Colonic mucosa (tissue), 4 donors: ENCODE data around the gene KCNIP4. TPM values are rescaled to one million over a fixed set of nuclear protein-coding genes. Genes with fewer than 3 reads are reported as not detected.

ENCODE experiments used
- DNase-seq: peaks from one replicate; pipeline ENCODE4 v3.0.0-alpha.2; 2020
- H3K27ac ChIP-seq: fragments of 200-600 bp; one replicate; pipeline ENCODE4 v1.8.0; 2021
- H3K27me3 ChIP-seq: fragments of 200-600 bp; one replicate; pipeline ENCODE4 v1.8.0; 2021
- H3K36me3 ChIP-seq: fragments of 200-600 bp; one replicate; pipeline ENCODE4 v1.8.0; 2021
- H3K4me1 ChIP-seq: fragments of 200-600 bp; one replicate; pipeline ENCODE4 v1.8.0; 2021; ENCODE audit warnings: mild to moderate bottlenecking
- H3K4me3 ChIP-seq: fragments of 200-600 bp; one replicate; pipeline ENCODE4 v1.8.0; 2021
- H3K9ac ChIP-seq, 2 donors: one replicate each; pipeline ENCODE4 v1.7.0; 2013; ENCODE audit warnings: control low read depth in 2 of 2, low read depth in 2 of 2, low read length in 2 of 2
- H3K9me3 ChIP-seq: fragments of 200-600 bp; one replicate; pipeline ENCODE4 v1.8.0; 2021
- intact Hi-C: fragments of 100-400 bp; cut with DNase I; formaldehyde crosslinking; loops from one replicate; pipeline ENCODE4 v1.14.1; 2022
- total RNA-seq, 2 donors: library from RNA; stranded (reverse); fragmentation: NEBNext Ultra II Directional in 1 of 2; extraction: Animal tissue kit (Norgen Biotek cat#: 25700) in 1 of 2; gene quantifications; one replicate each; pipeline ENCODE4 v1.2.1, GENCODE V29; 2021
- TF ChIP-seq, protein P1 (sequence below): fragments of 200-600 bp; IDR thresholded peaks from one replicate; pipeline ENCODE4 v1.8.0; 2022; ENCODE audit warnings: antibody characterized with exemption, mild to moderate bottlenecking
- donor health status: healthy.
- donor health status: DM: no; HTN: no; CAD: no.
- donor health status: DM: no; HTN: no; CAD: no.

The KCNIP4 gene
- total RNA-seq, 2 donors from 2014 or later, result 0.67 to 1.2 TPM

DNA sequence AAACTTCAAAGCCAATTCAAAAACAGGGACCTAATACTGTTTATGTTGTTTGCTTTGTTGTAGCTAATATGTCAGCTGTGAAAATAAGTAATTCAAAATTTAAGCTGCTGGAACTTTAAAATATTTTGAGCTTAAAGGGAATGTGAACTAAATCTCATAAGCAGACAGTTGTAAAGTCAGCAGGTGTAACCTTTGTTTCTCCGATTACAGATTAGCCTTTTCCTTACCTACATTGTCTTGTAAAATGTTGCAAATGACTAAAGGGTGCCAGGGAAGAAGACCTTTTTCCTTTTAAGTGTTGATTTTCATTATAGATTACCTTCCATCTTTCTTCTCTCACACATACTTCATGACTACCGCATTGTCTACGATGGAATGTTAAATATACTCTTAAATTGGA, 405.1 kb downstream of the KCNIP4 start:
- no peak overlapping the region for H3K9ac ChIP-seq
- no peak overlapping the region for H3K27ac ChIP-seq
- no peak for DNase-seq
- no peaks in the 10 kb centered on the region for H3K27me3 ChIP-seq
- TF ChIP-seq, protein P1, sequence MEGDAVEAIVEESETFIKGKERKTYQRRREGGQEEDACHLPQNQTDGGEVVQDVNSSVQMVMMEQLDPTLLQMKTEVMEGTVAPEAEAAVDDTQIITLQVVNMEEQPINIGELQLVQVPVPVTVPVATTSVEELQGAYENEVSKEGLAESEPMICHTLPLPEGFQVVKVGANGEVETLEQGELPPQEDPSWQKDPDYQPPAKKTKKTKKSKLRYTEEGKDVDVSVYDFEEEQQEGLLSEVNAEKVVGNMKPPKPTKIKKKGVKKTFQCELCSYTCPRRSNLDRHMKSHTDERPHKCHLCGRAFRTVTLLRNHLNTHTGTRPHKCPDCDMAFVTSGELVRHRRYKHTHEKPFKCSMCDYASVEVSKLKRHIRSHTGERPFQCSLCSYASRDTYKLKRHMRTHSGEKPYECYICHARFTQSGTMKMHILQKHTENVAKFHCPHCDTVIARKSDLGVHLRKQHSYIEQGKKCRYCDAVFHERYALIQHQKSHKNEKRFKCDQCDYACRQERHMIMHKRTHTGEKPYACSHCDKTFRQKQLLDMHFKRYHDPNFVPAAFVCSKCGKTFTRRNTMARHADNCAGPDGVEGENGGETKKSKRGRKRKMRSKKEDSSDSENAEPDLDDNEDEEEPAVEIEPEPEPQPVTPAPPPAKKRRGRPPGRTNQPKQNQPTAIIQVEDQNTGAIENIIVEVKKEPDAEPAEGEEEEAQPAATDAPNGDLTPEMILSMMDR, result no peak
- H3K4me1 ChIP-seq, result no peaks in the 10 kb centered on the region
- no peak overlapping the region for H3K4me3 ChIP-seq
- H3K9me3 ChIP-seq, result no peaks in the 10 kb centered on the region
- intact Hi-C loops, result no loop called here
- H3K36me3 ChIP-seq, result no peaks in the 10 kb centered on the region

DNA sequence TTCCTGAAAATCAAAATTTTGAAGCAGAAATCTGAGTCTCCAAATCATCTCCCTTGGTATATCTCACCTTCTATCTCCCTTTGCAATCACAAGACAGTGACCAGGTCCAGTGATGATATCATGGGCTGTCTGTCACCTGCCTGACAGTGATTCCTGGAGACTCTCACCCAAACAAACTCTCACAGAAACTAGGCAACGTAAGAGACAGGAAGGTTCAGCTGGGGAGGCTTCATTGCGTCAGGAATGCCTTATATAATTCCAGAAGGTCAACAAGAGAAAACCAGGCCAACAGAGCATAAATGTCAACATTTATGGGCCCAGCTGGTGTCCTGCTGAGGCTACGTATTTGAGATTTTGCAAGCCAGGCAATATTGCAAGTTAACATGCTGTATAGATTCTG, 412.7 kb downstream of the KCNIP4 start:
- H3K27me3 ChIP-seq, result no peaks in the 10 kb centered on the region
- H3K27ac ChIP-seq, result no peak overlapping the region
- H3K4me1 ChIP-seq, result no peaks in the 10 kb centered on the region
- H3K9me3 ChIP-seq, result no peaks in the 10 kb centered on the region
- DNase-seq, result no peak
- no peak overlapping the region for H3K4me3 ChIP-seq
- H3K9ac ChIP-seq, result no peak overlapping the region
- TF ChIP-seq, protein P1, result no peak
- intact Hi-C loops, result no loop called here
- no peaks in the 10 kb centered on the region for H3K36me3 ChIP-seq

DNA sequence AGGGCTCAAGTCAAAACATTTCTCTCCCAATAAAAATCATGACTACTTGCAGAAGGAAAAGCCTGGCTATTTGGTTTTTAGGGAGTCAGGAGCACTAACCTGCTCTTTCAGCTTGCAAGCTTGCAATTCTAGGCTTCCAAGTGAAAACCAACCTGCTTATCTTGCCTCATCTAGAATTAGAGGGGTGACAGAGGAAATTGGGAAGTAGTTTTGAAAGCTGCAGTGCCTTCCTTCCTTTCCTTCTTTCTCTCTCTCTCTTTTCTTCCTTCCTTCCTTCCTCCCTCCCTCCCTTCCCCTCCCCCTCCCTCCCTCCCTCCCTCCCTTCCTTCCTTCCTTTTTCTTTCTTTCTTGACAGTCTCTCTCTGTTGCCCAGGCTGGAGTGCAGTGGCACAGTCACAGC, 417.5 kb downstream of the KCNIP4 start:
- Histone ChIP-seq H3K4me3 (no peak overlapping the region), H3K9ac (no peak overlapping the region), H3K9me3 (no peaks in the 10 kb centered on the region), H3K36me3 (no peaks in the 10 kb centered on the region), H3K4me1 (no peaks in the 10 kb centered on the region), H3K27me3 (no peaks in the 10 kb centered on the region), H3K27ac (no peak overlapping the region)
- DNase-seq, result no peak
- TF ChIP-seq, protein P1, result no peak
- intact Hi-C loops, result no loop called here

DNA sequence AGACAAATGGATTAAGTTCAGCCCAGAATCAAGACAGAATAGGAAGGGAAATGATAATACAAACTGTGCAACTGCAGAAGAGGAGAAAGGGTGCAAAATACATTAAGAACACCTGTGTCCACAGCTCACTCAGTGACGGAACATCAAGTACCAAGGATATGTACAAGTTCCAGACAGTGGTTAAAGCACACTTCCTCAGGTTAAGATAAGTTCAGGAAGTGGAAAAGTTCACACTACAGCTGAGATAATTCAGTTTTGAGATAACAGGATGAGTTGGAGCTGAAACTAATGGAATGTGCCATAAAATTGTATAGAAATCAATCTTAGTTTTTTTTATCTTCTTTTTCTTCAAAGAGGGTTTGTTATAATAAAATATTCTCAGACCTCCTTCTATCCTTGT, 419.4 kb downstream of the KCNIP4 start:
- DNase-seq, result no peak
- Histone ChIP-seq H3K4me3 (no peak overlapping the region), H3K36me3 (no peaks in the 10 kb centered on the region), H3K4me1 (no peaks in the 10 kb centered on the region), H3K27me3 (no peaks in the 10 kb centered on the region), H3K9ac (no peak overlapping the region), H3K27ac (no peak overlapping the region), H3K9me3 (no peaks in the 10 kb centered on the region)
- TF ChIP-seq, protein P1, result no peak
- intact Hi-C loops, result no loop called here

DNA sequence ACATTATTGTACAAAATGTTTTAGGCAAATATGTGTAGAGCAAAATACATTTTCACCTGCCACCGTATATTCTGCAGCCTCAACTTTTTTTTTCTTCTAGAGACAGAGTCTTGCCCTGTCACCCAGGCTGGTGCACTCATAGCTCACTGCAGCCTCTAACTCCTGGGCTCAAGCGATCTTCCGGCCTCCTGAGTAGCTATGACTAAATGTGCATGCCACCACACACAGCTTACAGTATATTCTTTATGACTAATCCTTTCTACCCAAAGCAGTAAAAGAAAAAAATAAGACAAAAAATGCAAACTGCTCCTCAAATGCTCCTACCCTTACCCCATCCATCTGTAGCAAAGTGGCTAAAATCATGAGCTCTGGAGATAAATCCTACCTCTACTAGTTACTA, 426.3 kb downstream of the KCNIP4 start:
- intact Hi-C loops, result no loop called here
- TF ChIP-seq, protein P1, result no peak
- Histone ChIP-seq H3K27ac (no peak overlapping the region), H3K27me3 (no peaks in the 10 kb centered on the region), H3K36me3 (no peaks in the 10 kb centered on the region), H3K4me1 (no peaks in the 10 kb centered on the region), H3K9me3 (no peaks in the 10 kb centered on the region), H3K9ac (no peak overlapping the region), H3K4me3 (no peak overlapping the region)
- no peak for DNase-seq
